Esophagus muscularis mucosa (tissue), 3 donors: ENCODE measurements around the gene KIF26B.

Experiments
- CTCF ChIP-seq, 3 experiments: fragments of 200-600 bp in 2 of 3; fragments of 450-650 bp in 1 of 3; sonication (generic) in 2 of 3; IDR thresholded peaks; one replicate each; pipeline ENCODE4 v1.5.1; 2017 to 2019; ENCODE audit warnings: antibody characterized with exemption in 3 of 3, mild to moderate bottlenecking in 2 of 3, moderate library complexity in 1 of 3
- POLR2A ChIP-seq: fragments of 450-650 bp; IDR thresholded peaks from one replicate; pipeline ENCODE4 v1.6.1; 2017; ENCODE audit warnings: antibody characterized with exemption, moderate library complexity, mild to moderate bottlenecking, low read depth

DNA sequence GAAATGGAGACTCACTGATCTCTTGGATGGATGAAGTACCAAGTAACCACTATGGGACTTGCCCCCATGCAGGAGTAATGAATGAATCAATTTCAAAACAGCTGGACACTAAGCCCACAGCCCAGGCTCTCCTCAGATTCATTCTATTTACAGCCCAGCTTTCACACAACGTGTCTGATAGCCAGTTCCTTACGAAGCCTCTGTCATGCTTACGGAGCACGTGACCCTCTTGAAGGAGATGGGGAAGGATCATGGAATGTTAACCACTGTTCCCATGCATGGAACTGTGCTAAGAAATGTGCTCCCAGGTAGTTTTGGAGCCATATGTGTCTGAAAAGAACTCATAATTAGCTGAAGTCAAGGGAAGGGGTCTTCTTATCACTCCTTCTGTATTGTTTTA is 124.1 kb downstream of the KIF26B start:
- TF ChIP-seq CTCF (IDR thresholded peaks at IDR 0.05) (no peak), POLR2A (no peak)
